Endothelial cell (in vitro differentiated cells): ENCODE results near the gene CLCN2. TPM values are rescaled to one million over a fixed set of nuclear protein-coding genes. Genes with fewer than 3 reads are reported as not detected.
A peak's percentile ranks its signal among the peaks of the same experiment; 100 is the strongest.

ENCODE experiments used
- DNase-seq: peaks from one replicate; pipeline ENCODE4 v3.0.0; 2021; ENCODE audit warnings: low spot score
- H3K27ac Mint-ChIP-seq: one replicate; pipeline ENCODE4 v1.8.0; 2021; ENCODE audit warnings: mixed read lengths, inconsistent platforms; ENCODE audit not compliant: unreplicated experiment
- H3K27me3 Mint-ChIP-seq: one replicate; pipeline ENCODE4 v1.8.0; 2021; ENCODE audit warnings: mild to moderate bottlenecking, moderate library complexity, mixed read lengths, inconsistent platforms; ENCODE audit not compliant: unreplicated experiment
- H3K36me3 Mint-ChIP-seq: one replicate; pipeline ENCODE4 v1.8.0; 2021; ENCODE audit warnings: mild to moderate bottlenecking, low read depth, mixed read lengths, inconsistent platforms; ENCODE audit not compliant: unreplicated experiment
- H3K4me1 Mint-ChIP-seq: one replicate; pipeline ENCODE4 v1.8.0; 2021; ENCODE audit warnings: mild to moderate bottlenecking, mixed read lengths, inconsistent platforms; ENCODE audit not compliant: unreplicated experiment
- H3K4me3 Mint-ChIP-seq: one replicate; pipeline ENCODE4 v1.8.0; 2021; ENCODE audit warnings: mild to moderate bottlenecking, mixed read lengths, inconsistent platforms; ENCODE audit not compliant: unreplicated experiment
- H3K9me3 Mint-ChIP-seq: one replicate; pipeline ENCODE4 v1.8.0; 2021; ENCODE audit warnings: mixed read lengths, inconsistent platforms; ENCODE audit not compliant: unreplicated experiment
- total RNA-seq: library from RNA; stranded (reverse); fragmentation: NEBNext Ultra II Directional; extraction: Animal tissue kit (Norgen Biotek cat#: 25700); gene quantifications from one replicate; pipeline ENCODE4 v1.2.1, GENCODE V29; 2021; ENCODE audit not compliant: unreplicated experiment
- TF ChIP-seq, protein P1 (sequence below): fragments of 200-600 bp; sonication (generic); IDR thresholded peaks from one replicate; pipeline ENCODE4 v1.5.0; 2021; ENCODE audit warnings: antibody characterized with exemption; ENCODE audit not compliant: unreplicated experiment

Gene CLCN2
- total RNA-seq, 1 donor from 2014 or later = 6.3 TPM

DNA sequence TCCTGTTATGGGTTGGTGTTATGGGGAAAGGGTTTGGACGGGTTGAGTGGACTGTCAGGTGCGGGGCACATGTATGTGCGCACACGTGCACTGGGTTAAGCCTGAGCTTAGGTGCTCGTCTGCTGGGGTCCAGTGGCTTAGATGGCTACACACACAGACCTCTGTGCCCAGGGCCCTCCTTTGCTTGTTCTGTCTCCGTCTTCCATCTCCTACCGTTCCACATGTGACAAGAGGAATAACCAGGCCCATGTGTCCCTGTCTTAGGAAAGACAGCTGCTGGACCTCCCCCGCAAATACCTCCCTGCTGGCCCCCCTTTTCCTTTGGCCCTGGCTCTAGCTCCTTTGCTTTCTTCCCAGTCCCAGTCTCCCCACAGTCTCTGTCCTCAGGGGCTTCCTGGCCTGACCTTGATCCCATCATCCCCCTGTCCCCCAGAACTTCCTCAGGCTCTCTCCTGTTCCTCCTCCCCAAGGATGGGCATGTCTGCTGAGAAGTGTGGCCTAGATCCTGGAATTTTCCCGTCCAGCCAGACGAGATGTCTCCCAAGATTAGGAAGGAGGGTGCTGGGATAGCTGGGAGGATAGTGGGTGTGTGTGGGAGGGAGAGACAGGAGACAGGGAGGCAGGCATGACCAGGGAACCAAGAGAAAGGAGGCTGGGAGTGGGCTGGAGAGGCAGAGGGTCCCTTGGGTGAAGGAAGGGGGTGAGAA, 17.4 kb upstream of the CLCN2 start:
- Mint-ChIP-seq H3K36me3 (no peaks in the 10 kb centered on the region), H3K9me3 (no peaks in the 10 kb centered on the region), H3K27ac (peak overlapping the region; percentile 36), H3K4me1 (peaks cover 20% of the 10 kb centered on the region), H3K4me3 (peak overlapping the region; percentile 84), H3K27me3 (peaks cover 24% of the 10 kb centered on the region)
- TF ChIP-seq, protein P1, sequence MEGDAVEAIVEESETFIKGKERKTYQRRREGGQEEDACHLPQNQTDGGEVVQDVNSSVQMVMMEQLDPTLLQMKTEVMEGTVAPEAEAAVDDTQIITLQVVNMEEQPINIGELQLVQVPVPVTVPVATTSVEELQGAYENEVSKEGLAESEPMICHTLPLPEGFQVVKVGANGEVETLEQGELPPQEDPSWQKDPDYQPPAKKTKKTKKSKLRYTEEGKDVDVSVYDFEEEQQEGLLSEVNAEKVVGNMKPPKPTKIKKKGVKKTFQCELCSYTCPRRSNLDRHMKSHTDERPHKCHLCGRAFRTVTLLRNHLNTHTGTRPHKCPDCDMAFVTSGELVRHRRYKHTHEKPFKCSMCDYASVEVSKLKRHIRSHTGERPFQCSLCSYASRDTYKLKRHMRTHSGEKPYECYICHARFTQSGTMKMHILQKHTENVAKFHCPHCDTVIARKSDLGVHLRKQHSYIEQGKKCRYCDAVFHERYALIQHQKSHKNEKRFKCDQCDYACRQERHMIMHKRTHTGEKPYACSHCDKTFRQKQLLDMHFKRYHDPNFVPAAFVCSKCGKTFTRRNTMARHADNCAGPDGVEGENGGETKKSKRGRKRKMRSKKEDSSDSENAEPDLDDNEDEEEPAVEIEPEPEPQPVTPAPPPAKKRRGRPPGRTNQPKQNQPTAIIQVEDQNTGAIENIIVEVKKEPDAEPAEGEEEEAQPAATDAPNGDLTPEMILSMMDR = no peak
- no peak for DNase-seq

DNA sequence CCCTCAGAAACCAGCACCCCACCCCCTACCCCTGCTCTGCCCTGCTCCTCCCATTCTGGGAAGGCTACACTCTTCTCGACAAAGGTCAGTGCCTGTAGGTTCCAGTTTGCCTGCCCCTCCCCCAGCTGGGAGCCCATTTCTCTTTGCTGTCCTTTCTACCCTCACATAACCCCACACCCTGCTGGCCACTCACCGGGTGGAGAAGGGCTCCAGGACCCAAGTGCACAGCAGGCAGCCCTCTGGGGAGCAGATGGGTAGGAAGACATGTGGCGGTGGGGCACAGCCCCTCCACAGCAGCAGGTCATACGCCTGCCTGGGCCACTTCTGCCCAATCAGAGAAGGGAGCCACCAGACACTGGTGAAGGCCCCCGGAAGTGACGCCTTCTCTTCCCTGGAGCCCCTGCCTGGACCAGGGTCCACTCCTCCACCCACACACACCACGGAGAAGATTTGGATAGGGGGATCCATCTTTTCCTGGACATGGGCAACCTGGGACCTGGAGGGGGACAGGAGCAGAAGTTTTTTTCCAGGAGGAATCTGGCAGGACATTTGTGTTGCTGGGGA, 16.6 kb upstream of the CLCN2 start, which contains the start of gene THPO:
Gene THPO (minus strand): TSS at position 326 of the 564 bp plus-strand sequence. CDS start 1,948 bp downstream, outside the sequence.
- Mint-ChIP-seq H3K27ac (peak within 1 kb of the TSS; percentile 36), H3K27me3 (peaks cover 21% of the 10 kb centered on the region), H3K4me1 (peaks cover 20% of the 10 kb centered on the region), H3K36me3 (no peaks in the 10 kb centered on the region), H3K9me3 (no peaks in the 10 kb centered on the region), H3K4me3 (peak within 1 kb of the TSS; percentile 84)
- no peak for DNase-seq
- TF ChIP-seq, protein P1 = no peak

DNA sequence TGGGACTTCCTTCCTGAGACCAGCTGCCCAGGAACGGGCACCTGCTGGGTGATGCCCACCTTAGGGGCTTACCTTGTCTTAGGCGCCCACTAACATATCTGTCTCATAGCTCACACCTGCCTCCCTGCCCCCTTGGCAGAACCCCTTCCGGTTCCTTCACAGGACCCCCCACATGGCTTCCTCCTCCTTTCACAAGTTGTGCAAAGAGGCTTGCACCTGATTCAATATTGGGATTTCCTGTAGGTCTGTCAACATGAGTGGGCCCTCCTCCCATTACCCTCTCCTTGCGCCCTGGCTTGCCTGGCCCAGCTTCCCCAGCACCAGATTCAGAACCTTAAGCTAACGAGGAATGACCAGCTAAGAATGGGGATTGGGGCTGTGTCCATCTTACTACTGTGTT, 16.0 kb upstream of the CLCN2 start:
- Mint-ChIP-seq H3K27me3 (peaks cover 18% of the 10 kb centered on the region), H3K9me3 (no peaks in the 10 kb centered on the region), H3K4me1 (peaks cover 22% of the 10 kb centered on the region), H3K4me3 (no peak overlapping the region), H3K36me3 (no peaks in the 10 kb centered on the region), H3K27ac (no peak overlapping the region)
- no peak for DNase-seq
- TF ChIP-seq, protein P1 = no peak

DNA sequence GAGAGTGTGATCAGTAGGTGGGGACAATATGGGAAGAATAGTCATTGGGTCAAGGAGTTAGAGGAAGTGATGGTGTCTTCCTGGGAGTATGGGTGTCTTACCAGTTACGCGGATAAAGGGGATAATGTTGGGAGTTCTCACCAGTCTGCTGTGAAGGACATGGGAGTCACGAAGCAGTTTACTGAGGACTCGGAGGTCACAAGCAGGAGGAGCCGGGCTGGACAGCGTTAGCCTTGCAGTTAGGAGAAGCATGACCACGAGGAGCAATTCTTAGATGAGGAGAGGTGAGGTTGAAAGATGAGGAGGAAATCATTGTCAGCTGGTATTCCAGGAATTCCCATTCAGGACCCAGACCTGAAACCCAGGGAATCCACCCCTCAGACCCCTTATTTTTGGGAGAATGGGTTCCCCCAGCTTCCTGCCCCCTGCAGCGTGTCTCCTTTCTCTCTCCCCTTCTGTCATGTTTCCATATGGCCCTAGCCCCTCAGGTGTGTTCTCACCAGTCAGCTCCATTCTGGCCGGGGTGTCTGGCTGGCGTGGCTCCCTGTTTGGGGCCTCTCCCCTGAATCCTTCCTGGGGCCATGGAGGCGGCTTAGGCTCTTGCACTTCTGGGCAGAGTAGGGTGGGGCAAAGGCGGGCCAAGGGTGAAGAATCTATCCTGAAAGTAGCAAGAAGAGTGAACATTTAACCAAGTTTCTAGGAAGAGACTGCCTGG, 14.5 kb upstream of the CLCN2 start:
- TF ChIP-seq, protein P1 = no peak
- H3K36me3 Mint-ChIP-seq = no peaks in the 10 kb centered on the region
- H3K4me3 Mint-ChIP-seq = no peak overlapping the region
- H3K27me3 Mint-ChIP-seq = peaks cover 16% of the 10 kb centered on the region
- peaks cover 37% of the 10 kb centered on the region for H3K4me1 Mint-ChIP-seq
- H3K27ac Mint-ChIP-seq = no peak overlapping the region
- H3K9me3 Mint-ChIP-seq = no peaks in the 10 kb centered on the region
- DNase-seq = no peak

DNA sequence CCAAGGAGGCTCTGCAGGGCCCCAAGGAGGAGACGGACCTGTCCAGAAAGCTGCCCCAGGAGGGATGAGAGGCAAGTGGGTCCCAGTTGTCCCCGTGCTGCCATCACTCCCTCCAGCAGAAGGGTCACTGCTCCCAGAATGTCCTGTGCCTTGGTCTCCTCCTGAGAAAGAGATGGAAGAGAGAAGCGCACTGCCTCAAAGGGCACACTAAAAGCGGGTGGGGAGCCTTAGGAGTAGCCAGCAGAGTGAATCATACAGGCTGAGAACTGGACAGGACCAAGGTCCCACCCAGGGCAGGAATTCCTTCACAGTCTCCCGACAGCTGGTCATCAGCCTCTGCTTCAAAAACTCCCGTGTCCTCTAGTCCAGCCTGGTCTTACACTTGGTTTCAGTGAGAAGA, 12.0 kb upstream of the CLCN2 start:
- Mint-ChIP-seq H3K9me3 (no peaks in the 10 kb centered on the region), H3K36me3 (peaks cover 10% of the 10 kb centered on the region), H3K27ac (no peak overlapping the region), H3K27me3 (peaks cover 10% of the 10 kb centered on the region), H3K4me1 (peaks cover 33% of the 10 kb centered on the region), H3K4me3 (no peak overlapping the region)
- DNase-seq = no peak
- TF ChIP-seq, protein P1 = no peak
